ENCODE results near the gene MAGEB10.
"Not testable (repeated sequence)": the region's sequence is repeated elsewhere in the genome, so short reads cannot be mapped to it uniquely, and the experiment has no call there.

The MAGEB10 gene, protein sequence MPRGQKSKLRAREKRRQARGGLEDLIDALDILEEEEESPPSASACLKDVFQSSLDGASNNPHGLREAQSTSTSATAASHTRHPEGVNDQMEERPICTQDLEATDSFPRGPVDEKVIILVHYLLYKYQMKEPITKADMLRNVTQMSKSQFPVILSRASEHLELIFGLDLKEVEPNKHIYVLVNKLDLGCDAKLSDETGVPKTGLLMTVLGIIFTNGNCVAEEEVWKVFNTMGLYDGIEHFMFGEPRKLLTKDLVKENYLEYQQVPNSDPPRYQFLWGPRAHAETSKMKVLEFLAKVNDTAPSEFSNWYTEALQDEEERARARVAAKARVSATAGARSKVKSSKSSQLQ

DNA sequence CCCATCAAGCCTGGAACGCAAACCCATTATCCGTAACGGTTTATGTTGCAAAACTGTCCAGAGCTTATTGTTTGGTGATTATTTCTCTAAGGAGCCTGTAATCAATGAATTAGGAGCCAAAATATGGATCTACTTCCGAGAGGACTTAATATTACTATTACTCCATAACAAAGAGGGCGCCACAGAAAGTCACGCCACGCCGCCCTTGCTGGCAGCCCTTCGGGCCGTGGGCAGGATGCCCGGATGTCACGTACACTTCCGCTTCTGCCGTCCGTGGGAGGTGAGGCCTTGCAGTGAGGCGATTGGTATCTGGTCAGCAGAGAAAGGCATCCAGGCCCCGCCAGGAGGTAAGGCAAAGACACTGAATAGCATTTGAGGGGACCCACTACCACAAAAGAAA, at the start of gene MAGEB10:
MAGEB10 (plus strand) TSS at position 301 of the 400 bp plus-strand sequence. CDS start 13,317 bp downstream, outside the sequence.
- no peak for DNase-seq (ENCODE audit: low read depth in 2 of 2)

DNA sequence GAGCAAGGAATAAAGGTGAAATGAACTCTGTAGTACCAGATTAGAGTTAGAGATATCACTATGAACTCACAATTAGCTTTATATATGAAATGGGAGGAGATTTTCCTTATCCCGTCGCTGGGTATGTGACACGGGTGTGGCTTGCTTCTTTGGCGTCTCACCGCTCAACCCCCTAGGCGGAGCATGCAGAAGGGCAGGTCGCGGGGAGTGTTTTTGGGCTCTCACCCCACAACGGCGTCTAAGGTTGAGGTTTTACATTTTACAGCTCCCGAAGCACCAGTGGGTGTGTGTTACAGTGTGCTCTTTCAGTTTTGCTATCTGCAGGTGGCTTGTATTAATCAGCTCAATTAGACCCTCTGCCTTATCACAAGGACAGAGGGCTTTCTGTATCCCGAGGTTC, 42.1 kb upstream of the MAGEB10 start:
- no peak for DNase-seq (ENCODE audit: low read depth in 2 of 2)

DNA sequence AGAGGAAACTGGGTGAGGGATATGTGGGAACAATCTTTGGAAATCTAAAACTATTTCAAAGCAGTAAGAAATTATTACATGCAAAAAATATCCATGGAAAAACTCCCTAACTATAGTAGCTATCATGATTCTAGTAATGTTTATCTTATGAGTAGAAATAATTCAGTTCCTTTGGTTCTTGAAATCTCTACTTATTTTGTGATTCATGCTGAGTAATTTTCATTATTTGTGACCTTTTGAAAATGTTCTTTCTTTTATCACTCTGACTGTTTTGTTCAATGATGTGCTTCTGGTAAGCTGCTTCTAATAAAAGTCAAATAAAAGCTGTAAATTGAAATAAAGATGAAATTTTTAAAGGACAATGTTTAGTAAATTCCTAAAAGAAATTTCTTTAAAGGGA, 40.4 kb upstream of the MAGEB10 start:
- DNase-seq (ENCODE audit: low read depth in 2 of 2): no peak

DNA sequence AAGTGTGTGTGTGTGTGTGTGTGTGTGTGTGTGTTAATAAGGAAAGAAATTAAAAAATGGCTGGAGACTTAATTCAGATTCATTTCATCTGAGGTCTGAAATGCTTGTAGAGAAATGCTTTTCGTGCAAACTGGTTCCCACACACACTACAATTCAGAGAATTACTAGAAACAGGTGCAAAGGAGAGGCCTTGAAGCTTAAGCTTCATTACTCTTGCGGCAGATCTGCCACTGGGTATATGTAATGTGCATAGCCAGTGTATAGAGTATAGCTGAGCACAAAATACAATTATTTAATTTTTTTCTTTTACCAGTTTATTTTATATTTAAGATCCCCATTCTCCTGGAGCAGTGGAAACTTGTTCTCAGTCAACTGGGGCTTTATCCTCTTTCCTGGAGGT, 31.8 kb upstream of the MAGEB10 start:
- no peak for DNase-seq (ENCODE audit: low read depth in 2 of 2)

DNA sequence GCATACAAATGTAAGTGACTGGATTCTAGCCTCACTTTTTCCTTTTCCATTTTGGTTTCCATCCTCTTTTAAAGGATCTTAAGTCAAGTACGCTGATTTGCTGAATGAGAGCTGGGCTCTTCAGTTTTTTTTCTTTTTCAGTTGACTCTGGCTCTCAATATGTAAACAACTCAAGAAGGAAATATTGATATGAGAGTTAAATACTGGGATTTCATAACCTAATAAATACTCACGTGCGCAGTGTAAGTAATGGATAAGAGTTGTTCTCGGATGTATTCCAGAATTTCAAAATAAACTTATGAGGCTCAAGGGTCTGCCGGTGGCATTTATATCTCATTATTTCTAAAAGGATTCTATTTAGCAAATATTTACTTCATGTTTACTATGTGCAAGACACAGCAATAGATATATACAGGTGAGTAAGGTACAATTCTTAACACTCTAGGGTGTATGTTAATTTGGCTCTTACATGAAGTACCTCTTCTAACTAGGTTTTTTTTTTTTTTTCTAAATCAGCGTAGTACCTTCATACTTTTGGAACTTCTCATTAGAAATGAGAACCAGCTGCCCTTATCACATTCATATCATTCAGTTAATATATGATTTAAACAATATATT, 11.0 kb upstream of the MAGEB10 start:
- DNase-seq (ENCODE audit: low read depth in 2 of 2): no peak

DNA sequence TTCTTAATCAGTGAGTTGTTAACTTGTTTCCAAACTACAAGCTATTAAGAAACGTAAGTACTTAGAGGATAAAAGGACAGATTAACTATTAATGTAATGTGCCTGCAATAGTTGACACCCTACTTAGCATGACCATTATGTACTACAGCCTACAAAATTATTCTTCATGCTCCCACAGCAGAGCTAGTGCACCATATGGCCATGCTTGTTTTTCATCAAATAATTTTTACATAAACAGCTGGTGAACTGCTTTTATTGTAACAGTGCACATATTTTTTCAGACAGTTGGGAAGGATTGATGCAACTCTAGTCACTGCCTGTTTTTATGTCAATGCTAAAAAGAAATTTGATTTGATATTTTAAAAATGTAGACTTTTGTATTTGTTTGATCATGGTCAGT, 10.2 kb upstream of the MAGEB10 start:
- no peak for DNase-seq (ENCODE audit: low read depth in 2 of 2)

DNA sequence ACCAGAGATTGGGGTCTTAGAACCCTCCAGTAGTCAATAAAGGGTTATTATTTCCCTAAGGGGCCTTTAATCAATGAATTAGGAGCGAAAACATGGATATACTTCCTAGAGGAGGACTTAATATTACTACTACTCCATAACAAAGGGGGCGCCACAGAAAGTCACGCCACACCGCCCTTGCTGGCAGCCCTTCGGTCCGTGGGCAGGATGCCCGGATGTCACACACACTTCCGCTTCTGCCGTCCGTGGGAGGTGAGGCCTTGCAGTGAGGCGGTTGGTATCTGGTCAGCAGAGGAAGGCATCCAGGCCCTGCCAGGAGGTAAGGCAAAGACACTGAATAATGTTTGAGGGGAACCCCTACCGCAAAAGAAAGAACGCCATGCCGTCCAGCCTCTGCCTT, 436 bp downstream of the MAGEB10 start:
- no peak for DNase-seq (ENCODE audit: low read depth in 2 of 2)

DNA sequence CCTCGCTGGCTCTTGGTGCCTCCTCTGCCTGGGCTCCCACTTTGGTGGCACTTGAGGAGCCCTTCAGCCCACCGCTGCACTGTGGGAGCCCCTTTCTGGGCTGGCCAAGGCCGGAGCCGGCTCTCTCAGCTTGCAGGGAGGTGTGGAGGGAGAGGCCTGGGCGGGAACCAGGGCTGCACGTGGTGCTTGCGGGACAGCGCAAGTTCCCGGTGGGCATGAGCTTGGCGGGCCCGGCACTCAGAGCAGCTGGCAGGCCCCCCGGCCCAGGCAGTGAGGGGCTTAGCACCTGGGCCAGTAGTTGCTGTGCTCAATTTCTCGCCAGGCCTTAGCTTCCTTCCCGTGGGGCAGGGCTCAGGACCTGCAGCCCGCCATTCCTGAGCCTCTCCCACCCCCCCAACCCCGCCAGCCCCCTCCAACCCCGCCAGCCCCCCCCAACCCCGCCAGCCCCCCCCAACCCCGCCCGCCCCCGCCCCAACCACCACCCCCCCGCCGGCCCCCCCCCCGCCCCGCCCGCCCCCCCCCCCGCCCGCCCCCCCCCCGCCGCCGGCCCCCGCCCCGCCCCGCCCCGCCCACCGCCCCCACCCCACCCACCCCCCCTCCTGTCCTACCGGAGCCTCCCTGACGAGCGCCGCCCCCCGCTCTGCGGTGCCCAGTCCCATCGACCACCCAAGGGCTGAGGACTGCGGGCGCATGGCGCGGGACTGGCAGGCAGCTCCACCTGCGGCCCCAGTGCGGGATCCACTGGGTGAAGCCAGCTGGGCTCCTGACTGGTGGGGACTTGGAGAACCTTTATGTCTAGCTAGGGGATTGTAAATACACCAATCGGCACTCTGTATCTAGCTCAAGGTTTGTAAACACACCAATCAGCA, 1.4 kb downstream of the MAGEB10 start:
- not testable (repeated sequence) for DNase-seq (ENCODE audit: low read depth in 2 of 2)

DNA sequence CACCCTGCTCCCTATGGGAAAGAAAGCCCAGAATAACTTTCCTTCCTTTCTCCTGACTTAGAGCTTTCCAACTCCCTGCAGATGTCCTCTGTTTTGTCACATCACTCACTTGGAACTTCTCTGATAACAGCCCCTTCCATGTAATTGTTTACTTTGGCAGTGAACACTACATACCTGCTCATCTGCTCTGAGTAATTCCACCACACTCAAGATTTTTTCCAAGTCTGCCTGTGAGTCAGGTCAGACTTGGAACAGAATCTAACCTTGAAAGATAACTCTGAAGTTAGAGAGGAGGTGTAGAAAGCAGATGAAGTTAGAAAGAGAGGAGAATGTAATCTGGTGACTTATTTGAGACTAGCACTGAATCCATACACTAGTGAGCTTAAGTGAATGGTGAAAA, 7.4 kb downstream of the MAGEB10 start:
- DNase-seq (ENCODE audit: low read depth in 2 of 2): no peak

DNA sequence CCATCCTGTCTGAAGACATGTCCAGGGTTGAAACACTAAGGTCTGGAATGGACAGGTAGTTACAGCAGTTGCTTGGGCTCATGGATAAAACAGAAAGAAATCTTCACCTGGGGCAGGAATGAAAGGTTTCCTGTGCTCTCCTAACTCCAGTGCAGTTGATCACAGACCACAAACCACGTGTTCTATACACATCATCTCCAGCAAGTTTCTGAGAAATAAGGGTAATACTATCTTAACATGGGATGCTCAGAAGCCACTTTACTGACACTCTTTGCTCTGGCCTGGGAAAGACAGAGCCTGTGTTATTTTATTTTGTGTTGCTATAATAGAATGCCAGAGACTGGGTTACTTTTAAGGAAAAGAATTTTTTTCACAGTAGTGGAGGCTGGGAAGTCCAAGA, 16.0 kb downstream of the MAGEB10 start:
- DNase-seq (ENCODE audit: low read depth in 2 of 2): no peak

DNA sequence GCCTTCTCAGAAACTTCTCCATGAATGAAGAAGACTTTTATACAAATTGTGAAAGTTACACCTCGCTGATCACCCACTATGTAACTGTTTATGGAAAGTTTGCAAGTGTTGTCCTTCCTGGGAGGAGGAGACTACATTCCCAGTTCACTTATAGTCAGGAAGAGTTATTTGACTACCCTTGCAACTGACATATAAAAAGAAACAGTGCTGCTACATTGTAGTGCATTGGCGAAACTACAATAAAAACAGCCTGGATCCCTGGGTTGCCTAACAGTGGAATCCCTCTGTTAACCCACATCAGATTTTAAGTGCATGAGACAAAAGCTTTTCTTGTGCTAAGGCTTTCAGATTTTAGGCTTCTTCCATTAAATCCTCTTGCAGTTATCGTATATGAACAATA, 30.4 kb downstream of the MAGEB10 start:
- no peak for DNase-seq (ENCODE audit: low read depth in 2 of 2)

DNA sequence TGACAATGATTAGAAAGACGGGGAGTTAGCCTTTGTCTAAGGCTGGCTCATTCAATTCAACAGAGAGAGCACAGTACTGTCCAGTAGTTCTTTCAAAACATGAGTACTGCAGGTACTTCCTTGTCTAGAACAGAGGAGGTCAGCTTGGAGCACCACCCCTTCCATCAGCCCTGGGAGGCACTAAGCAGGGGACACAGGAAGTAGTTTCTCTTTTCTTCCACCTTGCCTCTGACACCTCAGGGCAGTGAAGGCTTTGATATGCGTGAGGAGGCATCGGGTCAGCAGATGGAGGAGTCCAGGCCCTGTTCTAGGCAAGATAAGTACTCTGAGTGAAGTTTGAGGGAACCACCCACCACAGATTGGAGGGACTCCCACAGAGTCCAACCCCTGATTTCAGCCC, 33.1 kb downstream of the MAGEB10 start:
- DNase-seq (ENCODE audit: low read depth in 2 of 2): no peak

DNA sequence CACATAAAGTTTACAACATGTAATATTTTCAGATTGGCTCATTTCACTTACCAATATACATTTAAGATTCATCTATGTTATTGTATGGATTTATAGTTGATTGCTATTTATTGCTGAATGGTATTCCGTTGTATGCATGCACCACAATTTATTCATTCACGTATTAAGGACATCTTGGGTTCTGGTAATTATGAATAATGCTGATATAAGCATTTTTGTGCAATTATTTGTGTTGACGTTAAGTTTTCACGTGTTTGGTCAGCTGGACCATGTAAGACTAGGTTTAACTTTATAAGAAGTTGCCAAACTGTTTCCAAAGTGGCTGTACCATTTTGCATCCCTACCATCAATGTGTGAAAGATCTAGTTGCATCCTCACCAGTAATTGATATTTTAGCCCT, 35.1 kb downstream of the MAGEB10 start:
- no peak for DNase-seq (ENCODE audit: low read depth in 2 of 2)

DNA sequence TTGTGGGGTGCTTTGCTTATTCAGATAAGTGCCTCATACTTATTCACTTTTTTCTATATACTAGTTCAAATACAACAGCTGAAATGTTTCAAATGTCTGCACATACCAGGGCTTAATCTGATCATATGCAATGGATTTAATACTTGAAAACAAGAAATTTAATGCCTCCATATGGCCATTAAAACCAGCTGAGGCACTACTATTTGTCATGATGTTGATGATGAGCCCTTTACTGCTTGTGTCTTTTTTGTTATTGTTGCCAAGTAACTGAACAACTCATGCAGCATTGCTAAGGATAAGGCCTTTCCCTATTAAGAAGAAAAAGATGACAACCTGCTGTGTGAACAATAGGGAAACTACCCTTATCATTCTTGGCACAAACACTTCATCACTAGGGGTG, 52.5 kb downstream of the MAGEB10 start:
- DNase-seq (ENCODE audit: low read depth in 2 of 2): no peak

DNA sequence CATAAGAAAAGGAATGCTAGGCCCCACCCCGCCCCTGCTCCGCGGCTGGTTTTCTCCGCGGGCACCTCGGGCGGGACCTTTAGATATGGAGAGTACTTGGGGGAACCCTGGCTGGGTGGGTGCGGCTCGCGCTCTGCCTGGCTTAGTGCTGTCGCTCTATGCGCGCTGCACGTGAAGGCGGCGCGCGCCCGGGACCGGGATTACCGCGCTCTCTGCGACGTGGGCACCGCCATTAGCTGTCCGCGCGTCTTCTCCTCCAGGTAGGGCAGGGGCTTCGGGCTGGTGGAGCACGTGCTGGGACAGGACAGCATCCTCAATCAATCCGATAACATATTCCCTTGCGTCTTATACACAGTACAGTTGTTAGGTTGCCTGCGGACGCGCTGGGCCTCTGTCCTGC, 56.0 kb downstream of the MAGEB10 start:
- no peak for DNase-seq (ENCODE audit: low read depth in 2 of 2)
